Measurements from ENCODE around the gene XIRP2.

DNA sequence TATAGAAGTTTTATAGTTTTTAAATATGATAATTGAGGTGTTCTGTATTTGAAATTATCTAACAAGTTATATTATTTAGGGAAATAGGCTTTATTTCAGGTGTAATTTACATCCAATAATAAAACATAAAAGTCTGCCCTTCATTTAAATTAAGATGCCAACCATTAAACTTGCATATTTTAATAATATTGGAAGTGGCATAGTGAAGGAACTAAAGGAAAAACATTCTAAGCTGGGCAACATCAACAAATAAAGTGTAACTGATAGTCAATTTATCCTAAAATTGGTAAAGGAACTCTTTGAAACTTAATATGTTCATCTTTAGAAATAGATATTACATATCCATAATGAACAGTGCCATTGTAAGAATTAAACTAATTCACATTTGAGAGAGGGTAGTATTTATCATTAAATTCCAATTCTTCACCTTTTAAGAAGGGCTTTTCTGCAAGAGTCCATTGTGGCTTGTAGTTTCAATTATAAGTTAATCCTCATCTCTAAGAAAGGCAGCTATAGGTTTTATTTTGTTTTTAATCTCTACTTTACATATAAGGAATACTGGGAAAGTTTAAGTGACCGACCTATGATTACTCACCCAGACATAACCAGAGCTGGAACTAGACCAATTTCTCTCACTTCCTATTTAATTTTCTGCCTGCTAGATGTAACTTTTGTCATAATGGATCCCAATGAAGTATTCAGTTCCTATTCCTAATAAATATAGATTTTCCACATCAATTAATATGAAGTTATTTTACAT is 401.6 kb downstream of the XIRP2 start:
- TF ChIP-seq, protein P1, sequence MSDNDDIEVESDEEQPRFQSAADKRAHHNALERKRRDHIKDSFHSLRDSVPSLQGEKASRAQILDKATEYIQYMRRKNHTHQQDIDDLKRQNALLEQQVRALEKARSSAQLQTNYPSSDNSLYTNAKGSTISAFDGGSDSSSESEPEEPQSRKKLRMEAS (IDR thresholded peaks at IDR 0.05; ENCODE audit: low read depth, low read length) = no peak
- TF ChIP-seq, protein P2, sequence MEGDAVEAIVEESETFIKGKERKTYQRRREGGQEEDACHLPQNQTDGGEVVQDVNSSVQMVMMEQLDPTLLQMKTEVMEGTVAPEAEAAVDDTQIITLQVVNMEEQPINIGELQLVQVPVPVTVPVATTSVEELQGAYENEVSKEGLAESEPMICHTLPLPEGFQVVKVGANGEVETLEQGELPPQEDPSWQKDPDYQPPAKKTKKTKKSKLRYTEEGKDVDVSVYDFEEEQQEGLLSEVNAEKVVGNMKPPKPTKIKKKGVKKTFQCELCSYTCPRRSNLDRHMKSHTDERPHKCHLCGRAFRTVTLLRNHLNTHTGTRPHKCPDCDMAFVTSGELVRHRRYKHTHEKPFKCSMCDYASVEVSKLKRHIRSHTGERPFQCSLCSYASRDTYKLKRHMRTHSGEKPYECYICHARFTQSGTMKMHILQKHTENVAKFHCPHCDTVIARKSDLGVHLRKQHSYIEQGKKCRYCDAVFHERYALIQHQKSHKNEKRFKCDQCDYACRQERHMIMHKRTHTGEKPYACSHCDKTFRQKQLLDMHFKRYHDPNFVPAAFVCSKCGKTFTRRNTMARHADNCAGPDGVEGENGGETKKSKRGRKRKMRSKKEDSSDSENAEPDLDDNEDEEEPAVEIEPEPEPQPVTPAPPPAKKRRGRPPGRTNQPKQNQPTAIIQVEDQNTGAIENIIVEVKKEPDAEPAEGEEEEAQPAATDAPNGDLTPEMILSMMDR (IDR thresholded peaks at IDR 0.05; ENCODE audit: low read depth, low read length) = no peak
- TF ChIP-seq POLR2A (IDR thresholded peaks at IDR 0.05; ENCODE audit: extremely low read depth, insufficient read length) (no peak), MYC (IDR thresholded peaks at IDR 0.05; ENCODE audit: low read depth, low read length) (no peak)
